NK-92 treated with Interleukin-12 subunit alpha and Interleukin-12 subunit beta, amount 100 ng/mL, for 24 hours (cell line): ENCODE measurements around the gene ACBD6.
"Not testable (repeated sequence)": the region's sequence is repeated elsewhere in the genome, so short reads cannot be mapped to it uniquely, and the experiment has no call there.

Source experiments
- DNase-seq: peaks from one replicate; lab custom pipeline; 2025; lab: John Stamatoyannopoulos, UW

Gene ACBD6

DNA sequence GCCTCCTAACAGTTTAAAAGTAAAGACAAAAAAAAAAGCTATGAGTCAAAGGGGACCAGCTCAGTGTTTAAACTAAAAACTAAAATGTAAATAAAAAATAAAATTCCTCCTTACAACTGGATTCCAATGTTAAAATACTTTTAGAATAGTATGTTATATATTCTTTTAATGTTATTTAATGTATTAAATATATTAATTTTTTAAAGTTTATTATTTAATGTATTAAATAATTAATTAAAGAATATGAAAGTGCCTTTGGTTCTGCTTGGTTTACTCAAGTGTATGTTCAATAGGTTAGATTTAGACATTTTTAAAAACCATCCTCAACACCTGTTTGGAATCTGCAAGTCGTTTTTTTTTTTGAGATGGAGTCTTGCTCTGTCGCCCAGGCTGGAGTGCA is 13.1 kb downstream of the ACBD6 start:
- no peak for DNase-seq

DNA sequence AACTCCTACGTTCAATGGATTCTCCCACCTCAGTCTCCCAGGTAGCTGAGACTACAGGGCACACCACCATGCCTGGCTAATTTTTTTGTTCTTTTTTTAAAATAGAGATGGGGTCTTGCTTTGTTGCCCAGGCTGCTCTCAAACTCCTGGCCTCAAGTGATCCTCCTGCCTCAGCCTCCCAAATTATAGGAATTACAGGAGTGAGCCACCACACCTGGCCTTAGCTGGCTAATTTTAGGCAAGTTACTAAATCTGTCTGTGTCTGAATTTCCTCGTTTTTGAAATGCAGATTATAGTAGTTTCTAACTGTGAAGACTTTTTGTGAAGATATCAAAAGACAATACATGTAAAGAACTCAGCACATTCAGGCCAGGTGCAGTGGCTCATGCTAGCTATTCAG is 13.7 kb downstream of the ACBD6 start:
- DNase-seq: no peak

DNA sequence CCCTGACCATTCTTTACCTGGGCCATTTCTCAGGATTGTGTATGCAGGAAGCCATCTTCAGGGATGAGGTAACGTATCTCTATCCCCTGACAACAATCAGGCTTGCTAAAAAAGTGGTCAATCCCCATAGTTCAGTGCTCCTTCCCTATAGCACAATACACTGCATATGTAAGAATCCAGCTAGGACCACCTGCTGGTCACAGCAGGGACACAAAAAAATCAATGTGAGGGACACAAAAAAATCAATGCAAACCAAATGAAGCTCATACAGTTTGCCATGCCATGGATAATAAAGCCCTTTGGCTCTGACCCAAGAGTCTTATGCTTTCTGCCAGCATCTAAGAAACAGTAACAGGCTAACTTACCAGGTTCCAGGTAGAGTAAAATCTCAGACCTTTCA is 16.3 kb downstream of the ACBD6 start:
- DNase-seq: no peak

DNA sequence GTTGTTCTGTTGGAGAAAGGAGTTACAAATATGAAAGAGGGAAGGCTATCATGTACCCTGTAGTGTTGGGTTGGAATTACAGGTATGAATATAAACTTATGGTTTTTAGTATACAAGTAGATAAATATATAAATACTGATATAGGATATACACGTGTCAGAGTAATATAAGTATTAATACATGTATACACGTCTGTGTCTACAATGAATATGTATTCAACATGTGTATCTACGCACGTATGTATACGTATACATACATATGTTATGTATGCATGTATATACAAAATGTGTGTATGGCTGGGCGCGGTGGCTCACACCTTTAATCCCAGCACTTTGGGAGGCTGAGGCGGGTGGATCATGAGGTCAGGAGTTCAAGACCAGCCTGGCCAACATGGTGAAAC is 17.9 kb downstream of the ACBD6 start:
- DNase-seq: no peak

DNA sequence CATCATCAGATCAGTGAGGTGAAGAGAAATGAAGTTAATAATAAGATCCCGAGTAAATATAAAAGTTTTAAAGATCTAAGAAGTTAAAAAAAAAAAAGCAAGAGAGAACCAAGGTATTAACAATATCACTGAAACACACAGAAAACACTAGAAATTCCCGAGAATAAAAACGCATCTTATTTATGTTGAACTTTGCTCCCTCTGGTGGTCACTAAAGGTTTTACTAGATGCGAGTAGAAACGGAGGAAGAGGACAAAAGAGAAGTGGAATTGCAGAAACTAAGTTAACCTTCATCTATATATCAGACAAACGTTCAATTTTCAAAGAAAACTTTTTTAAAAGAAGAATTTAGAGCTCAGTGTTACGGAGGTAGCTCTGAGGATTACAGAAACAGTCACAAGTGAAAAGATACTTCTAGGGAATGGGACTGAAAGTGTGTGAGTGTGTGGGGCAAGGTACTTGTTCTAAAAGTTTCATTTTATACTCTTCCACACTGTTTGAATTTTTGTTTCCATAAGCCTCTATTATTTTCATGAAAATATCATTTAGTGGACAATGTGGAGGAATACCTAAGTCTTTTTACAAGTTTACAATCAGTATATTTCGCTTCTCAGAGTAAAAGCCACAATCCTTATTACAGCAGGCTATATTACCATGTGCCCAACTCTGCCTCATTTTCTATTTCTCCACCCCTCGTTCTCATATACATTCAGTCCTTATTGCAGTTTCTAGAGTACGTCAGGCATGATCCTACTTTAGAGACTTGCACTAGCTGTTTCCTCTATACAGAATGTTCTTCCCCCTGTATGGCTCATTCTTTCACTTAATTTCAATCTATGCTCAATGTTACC is 19.7 kb downstream of the ACBD6 start:
- no peak for DNase-seq

DNA sequence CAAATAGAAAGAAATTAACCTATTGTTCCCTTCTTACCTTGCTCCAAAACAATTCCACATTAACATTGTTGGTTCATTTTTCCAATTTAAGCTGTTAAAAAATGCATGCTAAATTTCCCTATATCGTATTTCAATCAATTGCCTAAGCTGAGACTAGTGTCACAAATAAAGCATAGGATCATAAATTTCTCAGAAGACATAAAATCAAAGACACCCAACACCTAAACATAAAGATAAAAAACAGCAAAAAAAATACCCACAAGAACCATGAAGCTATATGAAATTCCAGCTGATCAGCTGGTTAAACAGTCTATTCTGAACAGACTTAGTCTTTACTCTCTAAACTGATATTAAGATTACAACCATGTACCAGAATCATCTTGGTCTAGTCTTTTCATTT is 32.3 kb downstream of the ACBD6 start:
- DNase-seq: no peak

DNA sequence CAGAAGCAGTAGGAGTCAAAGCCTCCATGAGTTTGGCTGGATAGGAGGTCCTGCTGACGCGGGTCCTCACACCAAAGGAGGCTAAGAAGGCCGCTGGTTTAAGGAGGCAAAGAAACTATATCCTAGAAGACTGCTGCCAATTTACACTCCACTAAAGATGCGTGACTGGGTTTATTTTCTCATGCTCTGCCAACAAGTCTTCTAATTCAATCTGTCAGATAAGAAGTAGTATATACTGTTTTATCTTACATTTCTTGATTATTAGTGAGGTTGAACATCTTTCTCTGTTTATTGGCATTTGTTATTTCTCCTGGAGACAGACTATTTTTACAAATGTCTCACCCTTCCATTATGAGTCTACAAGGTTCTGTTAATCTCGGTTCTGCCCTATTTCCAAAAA is 34.1 kb downstream of the ACBD6 start:
- DNase-seq: no peak

DNA sequence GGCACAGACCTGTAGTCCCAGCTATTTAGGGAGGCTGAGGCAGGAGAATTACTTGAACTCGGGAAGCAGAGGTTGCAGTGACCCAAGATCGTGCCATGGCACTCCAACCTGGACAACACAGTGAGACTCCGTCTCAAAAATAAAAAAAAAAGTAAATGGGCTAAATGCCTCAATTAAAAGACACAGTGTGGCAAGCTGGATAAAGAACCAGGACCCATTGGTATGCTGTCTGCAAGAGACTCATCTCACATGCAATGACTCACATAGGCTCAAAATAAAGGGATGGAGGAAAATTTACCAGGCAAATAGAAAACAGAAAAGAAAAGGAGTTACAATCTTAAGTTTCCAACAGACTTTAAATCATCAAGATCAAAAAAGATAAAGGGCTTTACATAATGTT is 40.3 kb downstream of the ACBD6 start:
- no peak for DNase-seq

DNA sequence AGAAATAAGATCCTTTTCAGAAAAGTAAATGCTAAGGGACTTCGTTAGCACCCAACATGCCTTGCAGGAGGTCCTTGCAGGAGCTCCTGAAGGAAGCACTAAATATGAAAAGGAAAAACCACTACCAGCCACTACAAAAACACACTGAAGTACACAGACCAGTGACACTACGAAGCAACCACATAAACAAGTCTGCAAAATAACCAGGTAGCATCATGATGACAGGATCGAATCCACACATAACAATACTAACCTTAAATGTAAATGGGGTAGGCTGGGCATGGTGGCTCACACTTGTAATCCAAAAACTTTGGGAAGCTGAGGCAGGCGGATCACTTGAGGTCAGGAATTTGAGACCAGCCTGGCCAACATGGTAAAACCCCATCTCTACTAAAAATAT is 40.7 kb downstream of the ACBD6 start:
- not testable (repeated sequence) for DNase-seq

DNA sequence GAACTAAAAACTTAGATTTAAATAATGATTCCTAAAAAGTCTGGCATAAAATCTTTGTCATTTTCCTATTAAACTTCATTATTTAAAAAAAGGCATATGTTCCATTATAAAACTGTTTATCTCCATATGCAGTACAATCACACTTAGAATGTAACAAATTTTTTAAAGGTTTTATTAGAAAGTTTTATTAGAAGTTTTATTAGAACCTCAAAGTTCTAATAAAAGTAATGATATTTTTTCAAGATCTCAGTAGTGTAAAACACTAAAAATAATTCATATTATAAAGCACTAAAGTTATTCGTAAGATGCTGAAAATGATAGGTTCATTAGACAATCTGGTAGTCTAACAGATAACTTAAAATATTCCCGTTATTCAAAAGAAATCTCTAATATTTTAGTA is 43.6 kb downstream of the ACBD6 start:
- no peak for DNase-seq

DNA sequence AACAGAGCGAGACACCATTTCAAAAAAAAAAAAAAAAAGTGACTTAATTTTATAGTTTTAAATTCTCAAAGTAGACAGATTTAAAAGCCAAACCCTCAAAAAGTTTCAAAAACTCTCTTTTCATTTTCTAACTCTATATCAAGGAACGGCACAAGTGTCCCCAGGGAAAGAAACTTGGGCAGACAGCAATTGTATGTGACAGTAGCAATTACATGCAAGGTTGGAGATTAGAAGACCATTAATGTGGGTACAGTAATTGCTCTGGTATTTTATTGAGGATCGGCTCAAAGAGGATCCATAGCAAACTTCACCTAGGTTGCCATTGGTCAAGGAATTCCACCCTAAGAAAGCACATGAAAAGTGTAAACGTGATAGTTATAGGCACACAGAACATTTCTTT is 46.2 kb downstream of the ACBD6 start:
- DNase-seq: no peak

DNA sequence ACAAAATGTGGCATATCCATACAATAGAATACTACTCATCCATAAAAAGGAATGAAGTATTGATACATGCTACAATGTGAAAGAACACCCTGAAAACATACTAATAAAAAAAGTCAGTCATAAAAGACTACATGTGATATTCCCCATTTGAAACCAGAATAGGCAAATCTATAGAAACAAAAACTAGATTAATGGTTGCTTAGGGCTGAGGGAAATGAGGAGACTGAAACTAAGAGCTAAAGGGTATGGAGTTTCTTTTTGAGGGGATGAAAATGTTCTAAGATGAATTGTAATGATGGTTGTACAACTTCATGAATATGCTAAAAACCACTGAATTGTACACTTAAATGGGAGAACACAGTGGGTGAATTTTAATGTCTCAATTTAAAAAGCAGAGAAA is 50.9 kb downstream of the ACBD6 start:
- DNase-seq: no peak

DNA sequence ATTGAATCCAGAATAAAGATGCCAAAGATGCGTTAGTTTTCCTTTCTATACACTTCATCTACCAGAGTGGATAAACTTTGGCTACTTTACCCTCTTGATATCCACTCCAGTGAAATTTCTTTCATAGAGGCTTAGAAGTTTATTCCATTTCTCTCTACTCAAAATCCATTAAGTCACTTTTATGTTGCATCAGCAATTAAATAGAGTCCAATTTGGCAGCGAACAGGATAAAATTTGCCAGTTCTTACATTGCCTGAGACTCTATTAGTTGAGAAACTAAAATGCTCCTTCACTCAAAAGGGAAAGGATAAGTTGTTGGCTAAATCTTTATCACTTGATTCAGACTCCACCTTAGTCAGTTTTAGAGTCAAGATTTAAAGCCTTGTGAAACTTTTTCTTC is 57.9 kb downstream of the ACBD6 start:
- no peak for DNase-seq

DNA sequence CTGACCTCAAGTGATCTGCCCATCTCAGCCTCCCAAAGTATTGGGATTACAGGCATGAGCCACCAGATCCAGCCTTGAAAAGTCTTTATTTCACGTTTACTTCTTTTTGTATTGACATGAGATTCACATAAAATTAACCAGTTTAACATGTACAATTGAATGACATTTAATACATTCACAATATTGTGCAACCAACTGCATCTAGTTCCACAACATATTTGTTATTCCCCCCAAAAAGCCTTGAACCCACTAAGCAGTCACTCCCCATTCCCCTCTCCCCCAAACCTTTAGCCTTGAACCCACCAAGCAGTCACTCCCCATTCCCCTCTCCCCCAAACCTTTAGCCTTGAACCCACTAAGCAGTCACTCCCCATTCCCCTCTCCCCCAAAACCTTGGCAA is 62.0 kb downstream of the ACBD6 start:
- DNase-seq: no peak

DNA sequence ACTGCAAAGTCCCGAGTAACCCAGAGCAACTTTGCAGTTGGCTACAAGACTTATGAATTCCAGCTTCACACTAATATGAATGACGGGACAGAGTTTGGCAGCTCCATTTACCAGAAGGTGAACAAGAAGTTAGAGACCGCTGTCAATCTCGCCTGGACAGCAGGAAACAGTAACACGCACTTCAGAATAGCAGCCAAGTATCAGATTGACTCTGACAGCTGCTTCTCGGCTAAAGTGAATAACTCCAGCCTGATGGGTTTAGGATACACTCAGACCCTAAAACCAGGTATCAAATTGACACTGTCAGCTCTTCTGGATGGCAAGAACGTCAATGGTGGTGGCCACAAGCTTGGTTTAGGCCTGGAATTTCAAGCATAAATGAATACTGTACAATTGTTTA is 66.8 kb downstream of the ACBD6 start:
- no peak for DNase-seq

DNA sequence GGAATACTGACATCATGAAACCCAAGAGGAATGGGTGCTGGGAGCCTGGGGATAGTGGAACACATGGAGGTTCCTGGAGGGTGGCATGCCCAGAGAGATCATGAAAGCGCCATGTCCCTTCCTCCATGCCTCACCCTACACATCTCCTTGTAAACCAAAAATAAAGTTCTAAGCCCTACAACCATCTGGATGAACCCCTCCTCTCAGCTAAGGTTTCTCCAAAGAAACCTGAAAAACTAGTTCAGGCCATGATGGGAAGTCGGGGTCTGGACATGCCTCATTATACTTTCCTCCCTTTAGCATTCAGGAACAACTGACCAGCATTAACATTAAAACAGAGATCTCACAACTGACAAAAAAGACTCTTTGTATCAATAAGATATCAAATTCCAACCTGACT is 68.5 kb downstream of the ACBD6 start:
- no peak for DNase-seq

DNA sequence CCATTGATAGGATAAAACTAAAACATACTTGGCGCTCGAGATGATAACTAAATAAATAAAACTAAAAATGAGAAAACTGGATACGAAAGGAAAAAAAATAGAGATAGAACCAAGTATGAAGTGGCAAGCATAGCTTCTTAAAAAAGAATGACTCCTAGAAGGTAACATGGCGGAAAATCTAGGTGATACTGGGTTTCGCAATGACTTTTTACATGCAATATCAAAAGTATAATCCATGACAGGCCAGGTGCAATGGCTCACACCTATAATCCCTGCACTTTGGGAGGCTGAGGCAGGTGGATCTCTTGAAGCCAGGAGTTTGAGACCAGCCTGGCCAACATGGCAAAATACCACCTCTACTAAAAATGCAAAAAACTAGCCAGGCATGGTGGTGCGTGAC is 70.7 kb downstream of the ACBD6 start:
- no peak for DNase-seq

DNA sequence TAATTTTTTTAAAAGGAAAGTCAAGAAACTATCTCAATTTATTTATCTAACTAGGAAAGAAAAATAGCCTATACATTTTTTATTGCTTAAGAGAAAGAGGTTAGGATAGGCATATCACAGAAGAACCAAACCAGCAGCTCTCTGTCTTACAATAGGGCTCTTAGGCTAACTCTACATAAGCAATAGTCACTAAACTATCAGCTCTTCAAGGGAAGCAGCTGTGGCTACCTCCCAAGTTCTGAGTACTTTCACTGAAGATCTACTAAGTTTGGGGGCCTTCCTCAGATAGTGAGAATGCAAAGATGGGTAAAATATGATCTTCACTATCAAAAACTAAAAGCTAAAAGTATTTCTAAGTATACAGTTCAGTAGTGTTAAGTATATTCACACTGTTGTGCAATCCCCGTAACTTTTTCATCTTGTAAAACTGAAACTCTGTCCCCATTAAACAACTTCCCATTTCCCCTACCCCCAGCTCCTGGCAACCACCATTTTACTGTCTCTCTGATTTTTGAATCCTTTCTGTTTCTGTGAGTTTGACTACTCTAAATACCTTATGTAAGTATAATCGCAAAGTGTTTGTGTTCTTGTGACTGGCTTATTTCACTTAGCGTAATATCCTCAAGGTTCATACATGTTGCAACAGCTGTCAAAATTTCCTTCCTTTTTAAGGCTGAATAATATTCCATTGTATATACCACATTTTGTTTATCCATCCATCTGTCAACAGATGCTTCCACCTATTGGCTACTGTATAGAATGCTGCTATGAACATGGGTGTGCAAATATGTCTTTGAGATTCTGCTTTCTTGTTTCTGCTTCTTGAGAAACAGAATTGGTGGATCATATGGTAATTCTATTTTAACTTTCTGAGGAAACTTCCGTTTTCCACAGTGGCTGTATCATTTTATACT is 73.3 kb downstream of the ACBD6 start:
- DNase-seq: no peak

DNA sequence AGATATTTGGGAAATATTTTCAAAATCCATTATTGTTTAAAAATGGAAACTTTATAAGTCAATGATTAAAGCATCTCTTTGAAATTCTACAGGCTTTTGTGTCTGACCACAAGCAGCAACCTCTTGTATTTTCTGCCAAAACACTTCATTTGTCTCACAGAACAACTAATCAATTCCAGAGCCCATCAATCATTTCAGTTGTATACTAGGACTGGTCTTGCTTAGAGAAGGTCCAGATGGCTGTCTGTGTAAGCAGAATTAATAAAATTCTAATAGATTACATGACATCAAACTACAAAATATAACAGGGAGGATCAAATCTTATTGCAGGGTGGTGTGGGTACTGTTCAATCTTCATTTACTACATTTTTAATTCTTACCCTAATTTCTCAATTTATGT is 76.4 kb downstream of the ACBD6 start:
- DNase-seq: no peak

DNA sequence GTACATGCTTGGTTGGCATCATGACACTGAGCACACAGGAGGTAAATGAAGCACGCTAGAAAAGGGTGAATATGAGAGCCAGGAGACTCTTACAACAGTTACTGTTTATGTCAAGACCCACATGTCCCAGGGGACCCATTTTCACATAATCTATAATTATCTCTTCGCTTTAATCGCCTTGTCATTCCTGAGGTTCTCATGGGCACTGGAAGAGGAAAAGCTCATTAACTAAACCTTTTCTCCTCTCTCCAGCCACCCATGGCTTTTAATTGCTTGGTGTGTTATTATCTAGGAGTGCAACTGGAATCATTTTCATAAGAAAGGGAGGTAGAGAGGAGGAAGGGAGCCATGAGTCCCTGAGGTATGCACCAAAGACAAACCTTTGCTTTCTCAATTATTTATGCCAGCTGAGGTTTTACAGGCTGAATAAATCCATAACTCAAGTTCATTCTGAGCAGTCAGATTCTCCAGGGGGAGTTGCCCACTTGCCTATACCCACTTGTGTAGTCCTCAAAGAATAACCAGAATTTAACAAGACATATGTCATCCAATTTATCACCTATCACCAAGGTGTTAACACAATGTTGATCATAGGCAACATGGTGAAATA is 77.4 kb downstream of the ACBD6 start:
- no peak for DNase-seq

DNA sequence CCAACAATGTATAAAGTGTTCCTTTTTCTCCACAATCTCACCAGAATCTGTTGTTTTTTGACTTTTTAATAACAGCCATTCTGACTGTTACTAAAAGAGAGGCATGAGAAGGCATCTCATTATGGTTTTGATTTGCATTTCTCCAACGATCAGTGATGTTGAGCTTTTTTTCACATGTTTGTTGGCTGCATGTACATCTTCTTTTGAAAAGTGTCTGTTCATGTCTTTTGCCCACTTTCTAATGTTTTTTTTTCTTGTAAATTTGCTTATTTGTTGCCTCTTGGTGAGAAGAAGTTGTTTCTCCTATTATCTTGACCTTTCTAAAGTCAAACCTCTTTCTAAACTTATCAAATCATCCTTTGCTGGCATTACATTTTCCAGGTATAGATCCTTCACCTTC is 80.8 kb downstream of the ACBD6 start:
- DNase-seq: no peak

DNA sequence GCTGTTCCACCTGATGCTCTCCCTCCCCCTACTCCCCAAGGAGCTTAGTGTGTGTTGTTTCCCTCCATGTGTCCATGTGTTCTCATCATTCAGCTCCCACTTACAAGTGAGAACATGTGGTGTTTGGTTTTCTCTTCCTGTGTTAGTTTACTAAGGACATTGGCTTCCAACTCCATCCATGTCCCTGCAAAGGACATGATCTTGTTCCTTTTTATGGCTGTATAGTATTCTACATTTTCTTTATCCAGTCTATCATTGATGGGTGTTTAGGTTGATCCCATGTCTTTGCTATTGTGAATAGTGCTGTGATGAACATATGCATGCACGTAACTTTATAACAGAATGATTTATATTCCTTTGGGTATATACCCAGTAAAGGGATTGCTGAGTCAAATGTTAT is 81.2 kb downstream of the ACBD6 start:
- not testable (repeated sequence) for DNase-seq
